GM21825 (cell line): ENCODE results near the gene GABRA5.

Source experiments
- ATAC-seq: cut with Tn5 transposase; IDR thresholded peaks from one replicate; pipeline ENCODE4 v1.9.1; 2021; ENCODE audit warnings: mild to moderate bottlenecking, moderate library complexity; ENCODE audit not compliant: unreplicated experiment

GABRA5 gene

DNA sequence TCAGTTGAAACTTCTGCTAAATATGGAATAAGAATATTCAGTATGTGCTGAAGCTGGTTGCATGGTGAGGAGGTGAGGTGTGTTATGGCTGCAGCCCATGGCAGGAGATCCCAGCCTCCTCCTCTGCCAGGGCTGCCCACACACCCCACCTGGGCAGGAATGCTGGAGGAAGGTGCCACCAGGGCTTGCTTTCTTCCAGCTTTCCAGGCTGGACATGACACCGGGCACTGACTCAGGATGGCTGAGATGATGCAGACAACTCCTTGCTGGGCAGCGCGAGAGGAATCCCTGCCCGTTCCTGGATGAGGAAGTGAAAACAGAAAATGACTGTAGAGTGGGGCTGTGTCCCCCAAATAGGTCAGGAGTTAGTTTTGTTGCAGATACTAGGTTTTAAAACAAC is 118.2 kb downstream of the GABRA5 start:
- ATAC-seq, result no peak

- no peak for ATAC-seq
Measured at GRCh38 chr15:26996250-26996649, 129.4 kb downstream of the GABRA5 start.
